ENCODE results near the gene ATP5F1A. TPM values are rescaled to one million over a fixed set of nuclear protein-coding genes. Genes with fewer than 3 reads are reported as not detected.

ATP5F1A gene
- total RNA-seq, 1 experiment from 2014 or later: 479 TPM

DNA sequence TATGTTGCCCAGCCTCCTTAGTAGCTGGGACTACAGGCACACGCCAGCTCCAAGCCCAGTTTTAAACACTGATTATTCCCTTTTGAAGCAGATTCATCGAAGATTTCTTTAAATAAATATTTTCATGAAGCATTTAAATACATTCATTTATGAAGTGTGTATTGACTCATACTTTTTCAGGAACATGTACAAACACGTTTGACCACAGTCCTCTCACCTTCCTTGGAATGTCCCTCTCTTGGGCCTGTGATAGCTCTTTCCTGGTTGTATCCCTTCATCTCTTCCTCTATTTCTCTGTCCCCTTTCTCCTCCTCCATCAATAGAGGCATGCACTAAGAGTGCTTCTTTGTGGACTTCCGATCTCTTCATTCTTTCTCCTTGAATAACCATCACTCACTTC, 28.6 kb downstream of the ATP5F1A start:
- no peaks in the 10 kb centered on the region for H3K27me3 ChIP-seq (replicated peaks; ENCODE audit: insufficient read depth, low read depth, low read length, poor library complexity)
- no peaks in the 10 kb centered on the region for H3K9me3 ChIP-seq (ENCODE audit: low read depth, low read length, poor library complexity, severe bottlenecking)
- no peak overlapping the region for H3K4me3 ChIP-seq (ENCODE audit: low read depth, low read length, poor library complexity, severe bottlenecking)
- no peaks in the 10 kb centered on the region for H3K36me3 ChIP-seq (ENCODE audit: insufficient read depth, low read length, poor library complexity, severe bottlenecking)
- TF ChIP-seq, protein P1, sequence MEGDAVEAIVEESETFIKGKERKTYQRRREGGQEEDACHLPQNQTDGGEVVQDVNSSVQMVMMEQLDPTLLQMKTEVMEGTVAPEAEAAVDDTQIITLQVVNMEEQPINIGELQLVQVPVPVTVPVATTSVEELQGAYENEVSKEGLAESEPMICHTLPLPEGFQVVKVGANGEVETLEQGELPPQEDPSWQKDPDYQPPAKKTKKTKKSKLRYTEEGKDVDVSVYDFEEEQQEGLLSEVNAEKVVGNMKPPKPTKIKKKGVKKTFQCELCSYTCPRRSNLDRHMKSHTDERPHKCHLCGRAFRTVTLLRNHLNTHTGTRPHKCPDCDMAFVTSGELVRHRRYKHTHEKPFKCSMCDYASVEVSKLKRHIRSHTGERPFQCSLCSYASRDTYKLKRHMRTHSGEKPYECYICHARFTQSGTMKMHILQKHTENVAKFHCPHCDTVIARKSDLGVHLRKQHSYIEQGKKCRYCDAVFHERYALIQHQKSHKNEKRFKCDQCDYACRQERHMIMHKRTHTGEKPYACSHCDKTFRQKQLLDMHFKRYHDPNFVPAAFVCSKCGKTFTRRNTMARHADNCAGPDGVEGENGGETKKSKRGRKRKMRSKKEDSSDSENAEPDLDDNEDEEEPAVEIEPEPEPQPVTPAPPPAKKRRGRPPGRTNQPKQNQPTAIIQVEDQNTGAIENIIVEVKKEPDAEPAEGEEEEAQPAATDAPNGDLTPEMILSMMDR (conservative IDR thresholded peaks at IDR 0.05; ENCODE audit: low read depth, low read length): no peak
- no peak for TF ChIP-seq EZH2 (IDR thresholded peaks at IDR 0.05; ENCODE audit: borderline replicate concordance, low read depth, low read length, poor library complexity, severe bottlenecking)
- H3K4me1 ChIP-seq (ENCODE audit: insufficient read depth, low read length, poor library complexity, severe bottlenecking): peaks cover 5% of the 10 kb centered on the region
- ChIA-PET CTCF (no interaction called here), POLR2A (ENCODE audit: low non-redundant PET) (no interaction called here)
- H3K27ac ChIP-seq (ENCODE audit: low read depth, low read length, poor library complexity, severe bottlenecking): no peak overlapping the region
- DNase-seq (ENCODE audit: low spot score): no peak
- BruUV-seq (replicated peaks): no TSS peak
- intact Hi-C loops (cut with micrococcal nuclease; ENCODE audit: unreplicated experiment): no loop called here

DNA sequence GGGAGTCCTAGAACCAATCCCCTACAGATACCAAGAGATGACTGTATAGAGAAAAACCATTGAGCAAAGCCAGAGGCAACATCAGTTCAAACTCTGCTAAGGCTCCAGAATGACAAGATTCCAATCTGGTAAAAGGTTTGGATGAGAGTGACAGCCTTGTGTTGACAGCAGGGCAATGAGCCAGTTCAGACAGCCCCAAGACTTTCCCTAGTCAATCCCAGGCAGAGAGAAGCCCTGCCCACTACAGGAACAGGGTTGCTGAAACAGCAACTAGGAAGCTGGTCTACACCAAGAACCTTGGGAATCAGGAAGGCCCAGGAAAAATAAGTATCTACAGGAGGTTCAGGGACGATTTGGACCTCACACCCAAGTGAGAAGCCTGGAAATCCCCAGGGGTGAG, 29.3 kb downstream of the ATP5F1A start:
- DNase-seq (ENCODE audit: low spot score): no peak
- ChIA-PET POLR2A (ENCODE audit: low non-redundant PET) (no interaction called here), CTCF (interaction anchor here (0.6 kb wide), 1 partner anchor 29 kb away, joined by 10 read pairs; no protein-coding TSS in a partner anchor)
- Histone ChIP-seq H3K27me3 (replicated peaks; ENCODE audit: insufficient read depth, low read depth, low read length, poor library complexity) (no peaks in the 10 kb centered on the region), H3K27ac (ENCODE audit: low read depth, low read length, poor library complexity, severe bottlenecking) (no peak overlapping the region), H3K36me3 (ENCODE audit: insufficient read depth, low read length, poor library complexity, severe bottlenecking) (no peaks in the 10 kb centered on the region), H3K4me1 (ENCODE audit: insufficient read depth, low read length, poor library complexity, severe bottlenecking) (peaks cover 5% of the 10 kb centered on the region), H3K4me3 (ENCODE audit: low read depth, low read length, poor library complexity, severe bottlenecking) (no peak overlapping the region), H3K9me3 (ENCODE audit: low read depth, low read length, poor library complexity, severe bottlenecking) (no peaks in the 10 kb centered on the region)
- intact Hi-C loops (cut with micrococcal nuclease; ENCODE audit: unreplicated experiment): no loop called here
- TF ChIP-seq, protein P1 (conservative IDR thresholded peaks at IDR 0.05; ENCODE audit: low read depth, low read length): no peak
- TF ChIP-seq EZH2 (IDR thresholded peaks at IDR 0.05; ENCODE audit: borderline replicate concordance, low read depth, low read length, poor library complexity, severe bottlenecking): no peak
- no TSS peak for BruUV-seq (replicated peaks)

DNA sequence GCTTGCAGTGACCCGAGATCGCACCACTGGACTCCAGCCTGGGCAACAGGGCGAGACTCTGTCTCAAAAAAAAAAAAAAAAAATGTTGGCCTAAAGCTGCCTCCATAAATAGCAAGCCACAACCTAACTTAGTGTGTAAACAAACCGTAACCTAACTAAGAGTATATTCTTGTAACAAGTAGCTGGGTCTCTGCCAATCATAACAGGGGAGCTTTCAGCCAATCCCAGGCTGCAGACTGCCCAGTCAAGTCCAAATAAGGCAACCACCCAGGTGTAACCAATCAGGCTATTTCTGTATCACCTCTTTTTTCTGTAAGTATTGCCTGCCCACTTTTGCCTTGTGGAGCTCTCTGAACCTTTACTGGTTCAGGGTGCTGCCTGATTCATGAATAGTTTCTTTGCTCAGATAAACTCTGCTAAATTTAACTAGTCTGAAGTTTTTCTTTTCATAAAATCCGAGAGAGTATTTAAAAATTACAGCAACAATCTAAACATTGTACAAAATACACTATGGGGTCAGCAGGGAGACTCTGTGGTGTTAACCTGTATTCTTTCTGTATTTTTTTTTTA, 30.6 kb downstream of the ATP5F1A start:
- DNase-seq (ENCODE audit: low spot score): peak; percentile 12
- no peaks in the 10 kb centered on the region for H3K9me3 ChIP-seq (ENCODE audit: low read depth, low read length, poor library complexity, severe bottlenecking)
- no peaks in the 10 kb centered on the region for H3K36me3 ChIP-seq (ENCODE audit: insufficient read depth, low read length, poor library complexity, severe bottlenecking)
- intact Hi-C loops (cut with micrococcal nuclease; ENCODE audit: unreplicated experiment): no loop called here
- CTCF ChIA-PET: no interaction called here
- no TSS peak for BruUV-seq (replicated peaks)
- H3K4me1 ChIP-seq (ENCODE audit: insufficient read depth, low read length, poor library complexity, severe bottlenecking): no peaks in the 10 kb centered on the region
- H3K4me3 ChIP-seq (ENCODE audit: low read depth, low read length, poor library complexity, severe bottlenecking): no peak overlapping the region
- POLR2A ChIA-PET (ENCODE audit: low non-redundant PET): no interaction called here
- H3K27me3 ChIP-seq (replicated peaks; ENCODE audit: insufficient read depth, low read depth, low read length, poor library complexity): no peaks in the 10 kb centered on the region
- TF ChIP-seq, protein P1 (conservative IDR thresholded peaks at IDR 0.05; ENCODE audit: low read depth, low read length): no peak
- no peak for TF ChIP-seq EZH2 (IDR thresholded peaks at IDR 0.05; ENCODE audit: borderline replicate concordance, low read depth, low read length, poor library complexity, severe bottlenecking)
- H3K27ac ChIP-seq (ENCODE audit: low read depth, low read length, poor library complexity, severe bottlenecking): no peak overlapping the region

Data from A673 (cell line).